Measurements from ENCODE around the gene MTSS2. TPM values are rescaled to one million over a fixed set of nuclear protein-coding genes. Genes with fewer than 3 reads are reported as not detected.

The MTSS2 gene
- total RNA-seq, 2 experiments from 2014 or later: 3.3 TPM

DNA sequence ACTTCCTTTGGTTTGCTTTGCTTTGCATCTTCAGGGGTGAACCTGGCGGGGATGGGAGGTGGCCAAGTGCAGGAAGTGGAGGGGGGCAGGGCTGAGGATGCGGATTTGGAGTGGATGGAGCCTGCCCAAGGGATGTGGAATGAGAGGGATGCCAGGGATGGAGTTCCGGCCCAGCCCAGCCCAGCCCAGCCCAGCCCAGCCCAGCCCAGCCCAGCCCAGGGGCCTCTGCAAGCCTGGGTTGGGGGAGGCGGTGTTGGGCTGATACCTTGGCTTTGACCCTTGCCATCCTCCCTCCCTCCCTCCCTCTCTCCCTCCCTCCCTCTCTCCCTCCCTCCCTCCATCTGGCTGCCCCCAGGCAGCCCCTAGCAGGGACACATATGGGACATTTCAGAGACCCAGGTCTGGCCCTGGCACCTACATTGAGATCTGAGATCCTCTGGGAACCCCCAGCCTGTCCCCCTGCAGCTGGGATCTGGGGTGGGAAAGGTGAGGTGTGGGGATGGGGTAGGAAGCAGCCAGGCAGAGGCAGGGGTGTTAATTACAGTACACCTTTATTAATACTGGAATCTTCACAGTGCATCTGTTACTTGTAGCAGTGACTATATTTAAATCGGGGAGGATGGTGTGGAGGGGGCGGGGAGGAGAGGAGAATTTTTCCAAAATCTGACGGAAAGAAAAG, 25.0 kb downstream of the MTSS2 start:
- Mint-ChIP-seq H3K27ac (no peak overlapping the region), H3K4me3 (no peak overlapping the region)
- CTCF ChIA-PET: no interaction called here

DNA sequence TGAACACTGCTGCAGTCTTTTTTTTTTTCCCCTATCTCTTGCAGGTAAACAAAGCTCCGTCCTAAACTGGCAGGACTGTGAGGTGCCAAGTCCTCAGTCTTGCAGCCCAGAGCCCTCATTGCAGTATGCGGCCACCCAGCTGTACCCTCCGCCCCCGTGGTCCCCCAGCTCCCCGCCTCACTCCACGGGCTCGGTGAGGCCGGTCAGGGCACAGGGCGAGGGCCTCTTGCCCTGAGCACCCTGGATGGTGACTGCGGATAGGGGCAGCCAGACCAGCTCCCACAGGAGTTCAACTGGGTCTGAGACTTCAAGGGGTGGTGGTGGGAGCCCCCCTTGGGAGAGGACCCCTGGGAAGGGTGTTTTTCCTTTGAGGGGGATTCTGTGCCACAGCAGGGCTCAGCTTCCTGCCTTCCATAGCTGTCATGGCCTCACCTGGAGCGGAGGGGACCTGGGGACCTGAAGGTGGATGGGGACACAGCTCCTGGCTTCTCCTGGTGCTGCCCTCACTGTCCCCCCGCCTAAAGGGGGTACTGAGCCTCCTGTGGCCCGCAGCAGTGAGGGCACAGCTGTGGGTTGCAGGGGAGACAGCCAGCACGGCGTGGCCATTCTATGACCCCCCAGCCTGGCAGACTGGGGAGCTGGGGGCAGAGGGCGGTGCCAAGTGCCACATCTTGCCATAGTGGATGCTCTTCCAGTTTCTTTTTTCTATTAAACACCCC, 25.7 kb downstream of the MTSS2 start:
- H3K4me3 Mint-ChIP-seq: no peak overlapping the region
- H3K36me3 Mint-ChIP-seq (ENCODE audit: low read depth): no peaks in the 10 kb centered on the region
- peaks cover 2% of the 10 kb centered on the region for H3K27me3 Mint-ChIP-seq
- H3K27ac Mint-ChIP-seq: no peak overlapping the region
- POLR2A ChIA-PET: no interaction called here
- H3K9me3 Mint-ChIP-seq: no peaks in the 10 kb centered on the region
- no peak for DNase-seq
- CTCF ChIA-PET: interaction anchor here (2.9 kb wide), 1 partner anchor 111 kb away, joined by 8 read pairs; no protein-coding TSS in a partner anchor
- H3K4me1 Mint-ChIP-seq: peaks cover 3% of the 10 kb centered on the region

More for the DNA sequence above, 25.0 kb downstream of the MTSS2 start:
- POLR2A ChIA-PET: no interaction called here
- no peak for DNase-seq
- peaks cover 2% of the 10 kb centered on the region for H3K27me3 Mint-ChIP-seq
- no peaks in the 10 kb centered on the region for H3K9me3 Mint-ChIP-seq
- H3K4me1 Mint-ChIP-seq: peaks cover 3% of the 10 kb centered on the region
- no peaks in the 10 kb centered on the region for H3K36me3 Mint-ChIP-seq (ENCODE audit: low read depth)

DNA sequence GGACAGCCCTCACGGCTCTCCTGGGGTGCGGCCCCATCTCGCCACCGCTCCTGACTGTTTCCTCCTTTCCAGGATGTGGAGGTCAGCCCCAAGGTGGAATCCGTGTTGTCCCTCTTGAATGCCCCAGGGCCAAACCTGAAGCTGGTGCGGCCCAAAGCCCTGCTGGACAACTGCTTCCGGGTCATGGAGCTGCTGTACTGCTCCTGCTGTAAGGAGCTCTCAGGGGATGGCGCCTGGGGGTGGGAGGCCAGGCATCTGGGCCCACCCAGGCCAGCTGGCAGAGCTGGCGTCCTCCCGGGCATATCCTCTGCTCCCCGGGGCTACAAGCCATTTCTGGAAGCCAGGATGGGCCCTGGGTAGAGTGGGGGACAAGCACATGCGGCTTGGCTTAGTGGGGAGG, 26.3 kb downstream of the MTSS2 start:
- Mint-ChIP-seq H3K9me3 (no peaks in the 10 kb centered on the region), H3K4me3 (no peak overlapping the region), H3K27ac (no peak overlapping the region), H3K36me3 (ENCODE audit: low read depth) (no peaks in the 10 kb centered on the region), H3K4me1 (peaks cover 3% of the 10 kb centered on the region), H3K27me3 (peaks cover 2% of the 10 kb centered on the region)
- ChIA-PET POLR2A (no interaction called here), CTCF (interaction anchor here (2.9 kb wide), 1 partner anchor 112 kb away, joined by 8 read pairs; no protein-coding TSS in a partner anchor)
- no peak for DNase-seq

DNA sequence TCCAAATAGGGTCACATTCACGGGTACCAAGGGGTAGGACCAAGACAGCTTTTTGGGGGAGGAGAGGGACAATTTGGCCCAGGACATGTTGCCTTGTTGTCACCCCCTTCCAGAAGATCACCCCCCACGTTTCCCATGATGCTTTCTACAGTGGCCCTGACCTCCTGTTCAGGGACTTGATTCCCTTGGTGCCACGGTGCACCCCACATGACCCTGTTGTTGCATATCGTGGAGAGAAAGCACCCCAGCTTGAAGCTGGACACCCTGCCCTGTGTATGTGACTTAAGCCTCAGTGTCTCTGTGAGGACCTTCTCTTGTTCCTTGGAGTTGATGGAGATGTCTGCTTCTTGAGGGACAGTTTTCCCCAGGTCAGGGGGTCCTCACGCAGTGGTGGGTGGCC, 26.9 kb downstream of the MTSS2 start:
- H3K9me3 Mint-ChIP-seq: no peaks in the 10 kb centered on the region
- peaks cover 2% of the 10 kb centered on the region for H3K27me3 Mint-ChIP-seq
- H3K4me3 Mint-ChIP-seq: no peak overlapping the region
- CTCF ChIA-PET: interaction anchor here (2.9 kb wide), 1 partner anchor 112 kb away, joined by 8 read pairs; no protein-coding TSS in a partner anchor
- POLR2A ChIA-PET: no interaction called here
- no peak for DNase-seq
- no peak overlapping the region for H3K27ac Mint-ChIP-seq
- H3K4me1 Mint-ChIP-seq: peaks cover 4% of the 10 kb centered on the region
- no peaks in the 10 kb centered on the region for H3K36me3 Mint-ChIP-seq (ENCODE audit: low read depth)

DNA sequence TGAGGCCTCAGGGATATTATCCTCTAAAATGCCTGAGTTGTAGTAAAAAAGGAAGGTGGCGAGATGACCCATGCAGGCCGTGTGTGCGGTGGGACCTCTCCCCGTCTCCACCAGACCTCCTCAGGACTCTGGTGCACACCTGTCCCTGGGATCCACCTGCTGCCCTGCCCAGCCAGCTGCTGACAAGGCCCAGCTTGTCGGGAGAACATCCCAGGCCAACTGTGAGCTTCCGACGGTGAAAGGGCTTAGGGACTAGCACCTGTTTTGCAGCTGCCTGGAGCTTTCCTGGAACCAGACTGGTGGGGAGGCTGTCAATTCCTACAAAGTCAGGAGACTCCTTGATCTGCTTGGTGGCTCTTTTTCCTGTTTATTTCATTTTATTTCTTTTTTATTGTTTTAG, 27.9 kb downstream of the MTSS2 start:
- H3K4me1 Mint-ChIP-seq: peaks cover 8% of the 10 kb centered on the region
- peaks cover 3% of the 10 kb centered on the region for H3K27me3 Mint-ChIP-seq
- no peak overlapping the region for H3K4me3 Mint-ChIP-seq
- no peaks in the 10 kb centered on the region for H3K36me3 Mint-ChIP-seq (ENCODE audit: low read depth)
- H3K27ac Mint-ChIP-seq: no peak overlapping the region
- no peak for DNase-seq
- ChIA-PET POLR2A (no interaction called here), CTCF (interaction anchor here (2.9 kb wide), 1 partner anchor 113 kb away, joined by 8 read pairs; no protein-coding TSS in a partner anchor)
- H3K9me3 Mint-ChIP-seq: no peaks in the 10 kb centered on the region

DNA sequence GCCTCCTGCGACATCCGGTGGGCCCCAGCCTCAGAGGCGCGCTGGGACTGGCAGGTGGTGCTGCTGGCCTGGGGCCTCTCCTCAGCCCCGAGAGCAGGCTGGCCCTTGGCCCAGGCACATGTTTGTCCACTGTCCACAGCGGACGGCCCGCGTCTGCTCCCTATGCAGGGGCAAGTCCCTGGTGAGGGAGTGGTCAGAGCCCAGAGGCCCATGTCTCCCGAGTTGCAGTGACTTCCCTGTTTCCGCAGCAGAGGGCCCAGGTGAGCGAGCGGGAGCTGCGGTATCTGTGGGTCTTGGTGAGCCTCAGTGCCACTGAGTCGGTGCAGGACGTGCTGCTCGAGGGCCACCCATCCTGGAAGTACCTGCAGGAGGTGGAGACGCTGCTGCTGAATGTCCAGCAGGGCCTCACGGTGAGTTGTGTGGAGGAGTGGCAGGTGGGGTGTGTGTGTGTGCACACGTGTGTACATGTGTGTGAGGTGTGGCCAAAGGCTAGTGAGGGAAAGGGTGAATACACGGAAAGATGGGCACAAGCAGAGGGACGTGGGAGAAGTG, 29.1 kb downstream of the MTSS2 start:
- Mint-ChIP-seq H3K4me3 (no peak overlapping the region), H3K27me3 (peaks cover 3% of the 10 kb centered on the region), H3K27ac (no peak overlapping the region), H3K9me3 (no peaks in the 10 kb centered on the region), H3K4me1 (peaks cover 8% of the 10 kb centered on the region), H3K36me3 (ENCODE audit: low read depth) (no peaks in the 10 kb centered on the region)
- ChIA-PET CTCF (no interaction called here), POLR2A (no interaction called here)
- no peak for DNase-seq

DNA sequence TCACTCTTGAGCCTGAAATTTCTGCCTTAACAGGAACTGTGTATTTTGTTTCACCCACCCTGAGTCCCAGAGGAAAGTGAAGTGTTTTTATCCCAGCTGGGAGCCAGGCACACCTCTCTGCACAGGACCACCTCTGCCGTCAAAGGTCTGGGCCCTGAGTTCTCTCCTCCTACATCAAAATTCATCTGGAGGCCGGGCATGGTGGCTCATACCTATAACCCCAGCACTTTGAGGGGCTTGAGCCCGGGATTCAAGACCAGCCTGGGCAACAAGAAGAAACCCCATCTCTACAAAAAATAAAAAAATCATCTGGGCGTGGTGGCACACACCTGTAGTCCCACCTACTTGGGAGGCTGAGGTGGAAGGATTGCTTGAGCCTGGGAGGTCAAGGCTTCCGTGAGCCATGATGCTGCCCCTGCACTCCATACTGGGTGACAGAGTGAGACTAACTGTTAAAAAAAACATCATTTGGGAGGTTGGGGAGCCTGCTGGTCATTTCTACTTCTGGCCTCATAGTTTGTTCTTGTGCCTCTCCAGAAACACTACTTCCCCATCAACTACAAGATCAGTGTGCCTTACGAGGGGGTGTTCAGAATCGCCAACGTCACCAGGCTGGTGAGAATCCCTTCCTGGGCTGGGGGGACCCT, 29.7 kb downstream of the MTSS2 start:
- Mint-ChIP-seq H3K36me3 (ENCODE audit: low read depth) (no peaks in the 10 kb centered on the region), H3K27ac (no peak overlapping the region), H3K4me3 (no peak overlapping the region), H3K4me1 (peaks cover 8% of the 10 kb centered on the region), H3K9me3 (no peaks in the 10 kb centered on the region), H3K27me3 (peaks cover 3% of the 10 kb centered on the region)
- no peak for DNase-seq
- POLR2A ChIA-PET: interaction anchor here (1.2 kb wide), 1 partner anchor 115 kb away, joined by 4 read pairs; no protein-coding TSS in a partner anchor
- CTCF ChIA-PET: no interaction called here

DNA sequence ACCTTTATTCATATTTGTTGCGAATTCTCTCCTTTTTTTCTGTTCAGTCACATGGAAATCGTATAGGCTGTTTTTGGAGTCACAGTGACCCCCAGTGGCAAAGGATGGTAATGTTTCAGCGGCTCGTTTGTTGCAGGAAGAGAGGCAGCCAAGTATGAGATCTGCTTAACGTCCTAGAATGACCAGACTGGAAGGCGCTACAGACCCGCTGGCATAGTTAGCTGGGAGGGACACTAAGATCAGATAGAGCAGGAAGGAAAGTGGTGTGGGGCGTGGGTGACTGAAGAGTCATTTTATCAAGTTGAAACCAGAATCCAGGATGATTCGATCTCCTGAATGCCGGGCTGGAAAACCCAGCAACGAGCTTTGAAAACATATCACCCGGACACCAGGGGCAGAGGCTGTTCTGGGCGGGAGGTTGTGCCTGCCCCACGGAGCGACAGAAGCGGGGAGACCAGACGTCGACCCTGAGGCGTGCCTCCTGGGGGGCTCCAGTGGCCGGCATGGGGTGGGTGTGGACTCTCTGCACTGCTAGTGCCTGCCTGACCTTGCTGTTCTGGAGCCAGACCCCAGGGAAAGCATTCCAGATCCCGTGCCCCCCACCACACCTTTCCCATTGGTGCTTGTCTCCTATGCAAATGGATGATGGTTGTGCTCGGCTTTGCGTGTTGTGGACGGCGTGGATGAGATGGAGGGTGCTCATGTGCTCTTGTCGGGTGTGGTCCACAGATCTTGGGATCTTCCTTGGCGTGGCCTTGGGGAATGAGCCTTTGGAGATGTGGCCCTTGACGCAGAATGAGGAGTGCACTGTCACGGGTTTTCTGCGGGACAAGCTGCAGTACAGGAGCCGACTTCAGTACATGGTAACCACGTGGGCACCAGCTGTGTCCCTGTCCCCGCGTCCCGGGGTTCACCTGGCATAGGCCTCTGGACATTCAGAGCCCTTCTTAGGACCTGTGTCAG, 31.8 kb downstream of the MTSS2 start:
- H3K27me3 Mint-ChIP-seq: peaks cover 3% of the 10 kb centered on the region
- H3K27ac Mint-ChIP-seq: no peak overlapping the region
- peak; percentile 86 for DNase-seq
- H3K9me3 Mint-ChIP-seq: no peaks in the 10 kb centered on the region
- H3K36me3 Mint-ChIP-seq (ENCODE audit: low read depth): no peaks in the 10 kb centered on the region
- peak overlapping the region; percentile 31 for H3K4me3 Mint-ChIP-seq
- CTCF ChIA-PET: interaction anchor here (0.7 to 3.1 kb wide), 15 partner anchors 13 to 983 kb away, joined by 3 to 25 read pairs (median 4); no protein-coding TSS in a partner anchor
- H3K4me1 Mint-ChIP-seq: peaks cover 5% of the 10 kb centered on the region
- POLR2A ChIA-PET: interaction anchor here (1.6 kb wide), 1 partner anchor 284 kb away, joined by 5 read pairs; no protein-coding TSS in a partner anchor

DNA sequence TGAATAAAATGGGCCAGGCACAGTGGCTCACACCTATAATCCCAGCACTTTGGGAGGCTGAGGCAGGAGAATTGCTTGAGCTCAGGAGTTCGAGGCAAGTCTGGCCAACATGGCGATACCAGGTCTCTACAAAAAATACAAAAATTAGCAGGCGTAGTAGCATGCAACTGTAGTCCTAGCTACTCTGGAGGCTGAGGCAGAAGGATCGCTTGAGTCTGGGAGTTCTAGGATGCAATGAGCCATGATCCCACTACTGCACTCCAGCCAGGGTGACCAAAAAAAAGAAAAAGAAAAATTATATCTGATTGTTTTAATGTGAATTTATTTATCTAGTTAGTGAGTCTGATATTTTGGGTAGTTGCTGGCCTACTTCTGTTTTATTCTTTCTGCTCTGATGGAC, 32.4 kb downstream of the MTSS2 start:
- Mint-ChIP-seq H3K4me1 (peaks cover 5% of the 10 kb centered on the region), H3K36me3 (ENCODE audit: low read depth) (no peaks in the 10 kb centered on the region), H3K9me3 (no peaks in the 10 kb centered on the region), H3K27ac (no peak overlapping the region), H3K4me3 (no peak overlapping the region), H3K27me3 (peaks cover 3% of the 10 kb centered on the region)
- DNase-seq: no peak
- ChIA-PET POLR2A (no interaction called here), CTCF (interaction anchor here (0.6 to 3.1 kb wide), 16 partner anchors 14 to 1490 kb away, joined by 3 to 25 read pairs (median 4); no protein-coding TSS in a partner anchor)

DNA sequence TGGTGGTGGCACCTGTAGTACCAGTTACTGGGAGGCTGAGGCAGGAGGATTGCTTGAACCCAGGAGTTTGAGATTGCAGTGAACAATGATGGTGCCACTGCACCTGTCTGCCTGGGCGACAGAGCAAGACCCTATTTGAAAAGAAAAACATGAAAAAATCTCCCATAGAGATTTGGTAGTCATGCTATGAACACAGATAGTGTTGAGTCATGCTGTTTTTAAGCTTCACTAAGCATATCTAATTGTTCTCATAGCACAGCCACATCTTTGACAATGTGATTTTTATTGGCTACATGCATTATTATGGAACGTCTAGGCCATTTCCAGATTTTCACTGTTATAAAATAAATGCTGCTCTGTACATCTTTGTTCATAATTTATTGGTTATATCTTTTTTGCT, 33.5 kb downstream of the MTSS2 start:
- peaks cover 5% of the 10 kb centered on the region for H3K4me1 Mint-ChIP-seq
- H3K27me3 Mint-ChIP-seq: peaks cover 3% of the 10 kb centered on the region
- CTCF ChIA-PET: interaction anchor here (1.1 to 3.1 kb wide), 6 partner anchors 78 to 321 kb away, joined by 3 to 25 read pairs (median 7); no protein-coding TSS in a partner anchor

DNA sequence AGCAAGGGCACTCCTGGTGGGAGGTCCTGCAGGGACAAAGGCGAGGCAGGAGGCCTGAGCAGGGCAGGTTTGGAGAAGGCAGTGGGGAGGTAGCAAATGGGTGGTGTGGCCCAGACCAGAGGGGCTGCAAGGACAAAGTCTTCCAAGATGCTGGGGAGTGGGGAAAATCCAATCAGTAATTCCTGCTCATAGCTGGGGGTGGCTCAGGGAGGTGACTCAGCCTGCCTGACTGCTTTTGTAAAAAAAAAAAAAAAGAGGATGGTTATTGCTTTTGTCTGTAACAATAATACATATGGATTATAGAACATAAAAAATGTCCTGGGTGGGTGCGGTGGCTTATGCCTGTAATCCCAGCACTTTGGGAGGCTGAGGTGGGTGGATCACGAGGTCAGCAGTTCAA, 34.3 kb downstream of the MTSS2 start:
- Mint-ChIP-seq H3K27ac (no peak overlapping the region), H3K36me3 (ENCODE audit: low read depth) (no peaks in the 10 kb centered on the region), H3K4me3 (no peak overlapping the region), H3K4me1 (peaks cover 5% of the 10 kb centered on the region), H3K27me3 (peaks cover 1% of the 10 kb centered on the region), H3K9me3 (no peaks in the 10 kb centered on the region)
- POLR2A ChIA-PET: no interaction called here
- no peak for DNase-seq
- CTCF ChIA-PET: interaction anchor here (0.6 to 1.9 kb wide), 2 partner anchors 20 to 281 kb away, joined by 4 to 7 read pairs; no protein-coding TSS in a partner anchor

More for the DNA sequence above, 33.5 kb downstream of the MTSS2 start:
- no peak overlapping the region for H3K27ac Mint-ChIP-seq
- no peaks in the 10 kb centered on the region for H3K36me3 Mint-ChIP-seq (ENCODE audit: low read depth)
- DNase-seq: no peak
- no peak overlapping the region for H3K4me3 Mint-ChIP-seq
- H3K9me3 Mint-ChIP-seq: no peaks in the 10 kb centered on the region
- POLR2A ChIA-PET: no interaction called here

DNA sequence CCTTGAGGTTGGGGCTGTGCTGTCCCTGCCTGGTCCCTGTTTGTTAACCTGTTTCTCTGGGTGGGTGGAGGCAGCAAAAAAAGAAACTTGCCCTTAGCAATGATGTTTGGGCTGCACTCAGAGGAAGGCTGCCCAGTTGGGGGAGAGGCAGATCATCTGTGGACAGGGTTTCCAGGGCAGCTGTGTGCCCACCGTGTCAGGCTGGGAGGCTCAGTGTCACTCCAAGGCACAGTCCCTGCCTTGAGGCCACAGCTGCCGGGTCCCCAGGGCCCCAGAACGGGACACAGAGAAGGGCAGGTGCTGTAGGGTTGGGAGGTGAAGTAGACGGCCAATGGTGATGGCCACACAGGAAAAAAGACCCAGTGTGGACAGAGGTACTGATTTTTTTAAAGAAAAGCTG, 35.6 kb downstream of the MTSS2 start:
- no peaks in the 10 kb centered on the region for H3K9me3 Mint-ChIP-seq
- H3K36me3 Mint-ChIP-seq (ENCODE audit: low read depth): no peaks in the 10 kb centered on the region
- no peak overlapping the region for H3K27ac Mint-ChIP-seq
- DNase-seq: no peak
- H3K4me3 Mint-ChIP-seq: no peak overlapping the region
- H3K27me3 Mint-ChIP-seq: peaks cover 1% of the 10 kb centered on the region
- ChIA-PET CTCF (interaction anchor here (0.5 kb wide), 1 partner anchor 1897 kb away, joined by 3 read pairs; no protein-coding TSS in a partner anchor), POLR2A (no interaction called here)
- peaks cover 5% of the 10 kb centered on the region for H3K4me1 Mint-ChIP-seq
